Muscle layer of colon (tissue), 2 donors: ENCODE measurements around the gene NELFB.
A peak's percentile ranks its signal among the peaks of the same experiment; 100 is the strongest.

Experiments used
- H3K27ac ChIP-seq: one replicate; pipeline ENCODE4 v1.7.0; 2013; ENCODE audit warnings: low read depth, mild to moderate bottlenecking, low read length, moderate library complexity
- H3K27me3 ChIP-seq, 2 donors: one replicate each; pipeline ENCODE4 v1.7.0; 2013; ENCODE audit warnings: low read length in 2 of 2, mild to moderate bottlenecking in 2 of 2; ENCODE audit not compliant: insufficient read depth in 2 of 2, control insufficient read depth in 1 of 2
- H3K36me3 ChIP-seq: one replicate; pipeline ENCODE4 v1.7.0; 2013; ENCODE audit warnings: mild to moderate bottlenecking, low read length; ENCODE audit not compliant: insufficient read depth
- H3K4me1 ChIP-seq: one replicate; pipeline ENCODE4 v1.7.0; 2013; ENCODE audit warnings: mild to moderate bottlenecking, low read length; ENCODE audit not compliant: insufficient read depth
- H3K4me3 ChIP-seq, 2 donors: one replicate each; pipeline ENCODE4 v1.7.0; 2013; ENCODE audit warnings: low read length in 2 of 2, low read depth in 1 of 2, mild to moderate bottlenecking in 1 of 2, moderate library complexity in 1 of 2
- H3K9ac ChIP-seq: one replicate; pipeline ENCODE4 v1.7.0; 2013; ENCODE audit warnings: low read length
- H3K9me3 ChIP-seq: one replicate; pipeline ENCODE4 v1.7.0; 2013; ENCODE audit warnings: mild to moderate bottlenecking, low read length
- donor health status: abdominal sarcoma.
- donor health status: Adenocarcinoma of cecum.

The NELFB gene

GRCh38 chr9:137270929-137271695 is 16.0 kb downstream of the NELFB start:
- H3K27ac ChIP-seq, result no peak overlapping the region
- peaks cover 38% of the 10 kb centered on the region for H3K36me3 ChIP-seq
- peaks cover 0 to 7% of the 10 kb centered on the region in 2 donors for H3K27me3 ChIP-seq
- no peak overlapping the region for H3K4me3 ChIP-seq
- no peaks in the 10 kb centered on the region for H3K9me3 ChIP-seq
- peaks cover 11% of the 10 kb centered on the region for H3K4me1 ChIP-seq
- no peak overlapping the region for H3K9ac ChIP-seq

GRCh38 chr9:137271696-137272076 is 16.6 kb downstream of the NELFB start:
- Histone ChIP-seq H3K4me3 (no peak overlapping the region), H3K9me3 (no peaks in the 10 kb centered on the region), H3K4me1 (peaks cover 15% of the 10 kb centered on the region), H3K9ac (no peak overlapping the region), H3K36me3 (peaks cover 33% of the 10 kb centered on the region), H3K27me3 (peaks cover 0 to 13% of the 10 kb centered on the region in 2 donors), H3K27ac (no peak overlapping the region)

- peaks cover 0 to 21% of the 10 kb centered on the region in 2 donors for H3K27me3 ChIP-seq
- peaks cover 15% of the 10 kb centered on the region for H3K4me1 ChIP-seq
- H3K4me3 ChIP-seq, result no peak overlapping the region
- H3K9me3 ChIP-seq, result no peaks in the 10 kb centered on the region
- H3K9ac ChIP-seq, result no peak overlapping the region
- peaks cover 33% of the 10 kb centered on the region for H3K36me3 ChIP-seq
- no peak overlapping the region for H3K27ac ChIP-seq
Measured at GRCh38 chr9:137272241-137273094, 17.3 kb downstream of the NELFB start.

- Histone ChIP-seq H3K27ac (no peak overlapping the region), H3K27me3 (peaks cover 0 to 27% of the 10 kb centered on the region in 2 donors), H3K9me3 (no peaks in the 10 kb centered on the region), H3K4me1 (peaks cover 15% of the 10 kb centered on the region), H3K36me3 (peaks cover 27% of the 10 kb centered on the region), H3K4me3 (no peak overlapping the region), H3K9ac (no peak overlapping the region)
Measured at GRCh38 chr9:137273095-137273490, 18.0 kb downstream of the NELFB start.

GRCh38 chr9:137273611-137274320 is 18.6 kb downstream of the NELFB start:
- Histone ChIP-seq H3K4me1 (peaks cover 12% of the 10 kb centered on the region), H3K36me3 (peaks cover 21% of the 10 kb centered on the region), H3K9me3 (no peaks in the 10 kb centered on the region), H3K27ac (no peak overlapping the region), H3K4me3 (no peak overlapping the region), H3K9ac (no peak overlapping the region), H3K27me3 (peaks cover 0 to 31% of the 10 kb centered on the region in 2 donors)

GRCh38 chr9:137275203-137275587 is 20.1 kb downstream of the NELFB start:
- Histone ChIP-seq H3K27ac (no peak overlapping the region), H3K9me3 (no peaks in the 10 kb centered on the region), H3K4me3 (no peak overlapping the region), H3K36me3 (peaks cover 10% of the 10 kb centered on the region), H3K4me1 (peaks cover 4% of the 10 kb centered on the region), H3K9ac (no peak overlapping the region), H3K27me3 (peaks cover 0 to 39% of the 10 kb centered on the region in 2 donors)

- Histone ChIP-seq H3K9ac (no peak overlapping the region), H3K4me1 (peaks cover 4% of the 10 kb centered on the region), H3K9me3 (no peaks in the 10 kb centered on the region), H3K36me3 (peaks cover 10% of the 10 kb centered on the region), H3K27ac (no peak overlapping the region), H3K27me3 (peaks cover 0 to 46% of the 10 kb centered on the region in 2 donors), H3K4me3 (no peak overlapping the region)
Measured at GRCh38 chr9:137275588-137276472, 20.7 kb downstream of the NELFB start.

GRCh38 chr9:137276473-137277328 is 21.6 kb downstream of the NELFB start:
- Histone ChIP-seq H3K4me3 (peak overlapping the region in 1 of 2 donors; percentile 38), H3K9ac (no peak overlapping the region), H3K27me3 (peaks cover 0 to 54% of the 10 kb centered on the region in 2 donors), H3K36me3 (peaks cover 10% of the 10 kb centered on the region), H3K4me1 (peaks cover 4% of the 10 kb centered on the region), H3K27ac (peak overlapping the region; percentile 49), H3K9me3 (no peaks in the 10 kb centered on the region)

GRCh38 chr9:137277329-137278041 is 22.4 kb downstream of the NELFB start, which contains the start of gene TOR4A:
TSS of gene TOR4A (plus strand) at chr9:137277726. CDS start at chr9:137278690, 964 bp downstream.
- Histone ChIP-seq H3K27me3 (peaks cover 0 to 57% of the 10 kb centered on the region in 2 donors), H3K4me1 (peaks cover 4% of the 10 kb centered on the region), H3K9me3 (no peaks in the 10 kb centered on the region), H3K27ac (peak within 1 kb of the TSS; percentile 49), H3K9ac (no peak within 1 kb of the TSS), H3K36me3 (peaks cover 2% of the 10 kb centered on the region), H3K4me3 (peak within 1 kb of the TSS; percentile 38)
